ENCODE results near the gene UBE2U. TPM values are rescaled to one million over a fixed set of nuclear protein-coding genes. Genes with fewer than 3 reads are reported as not detected.

Gene UBE2U
- total RNA-seq, 4 donors from 2014 or later: not detected

DNA sequence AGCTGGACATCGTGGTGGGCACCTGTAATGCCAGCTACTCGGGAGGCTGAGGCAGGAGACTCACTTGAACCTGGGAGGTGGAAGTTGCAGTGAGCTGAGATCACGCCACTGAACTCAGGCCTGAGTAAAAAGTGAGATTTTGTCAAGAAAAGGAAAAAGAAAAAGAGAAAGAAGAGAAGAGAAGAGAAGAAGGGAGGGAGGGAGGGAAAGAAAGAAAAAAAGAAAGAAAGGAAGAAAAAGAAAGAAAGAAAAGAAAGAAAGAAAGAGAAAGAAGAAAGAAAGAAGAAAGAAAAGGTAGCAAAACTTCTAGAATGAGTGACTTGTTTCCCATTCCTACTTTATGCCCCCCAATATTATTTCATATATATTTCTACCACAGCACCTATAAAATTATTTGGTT lies 98.8 kb downstream of the UBE2U start:
- TF ChIP-seq CTCF (IDR thresholded peaks at IDR 0.05): no peak
- ATAC-seq (ENCODE audit: low FRiP score): no peak
- DNase-seq (ENCODE audit: low spot score): no peak

DNA sequence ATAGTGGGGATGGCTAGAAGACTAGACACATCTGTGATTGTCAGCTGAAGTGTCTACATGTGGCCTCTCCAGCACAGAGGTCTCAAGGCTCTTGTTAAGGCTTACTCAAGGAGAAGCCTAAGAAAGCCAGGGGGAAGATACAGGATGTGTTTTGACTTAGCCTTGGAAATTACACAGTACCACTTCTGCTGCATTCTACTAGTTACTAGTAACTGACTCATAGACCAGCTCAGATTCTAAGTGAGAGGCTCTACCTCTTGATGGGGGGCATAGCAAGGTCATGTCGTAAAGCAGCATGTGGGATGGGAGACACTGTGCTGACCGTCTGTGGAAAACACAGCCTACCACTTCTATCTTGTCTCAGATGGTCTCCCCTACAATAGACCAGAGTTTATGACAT lies 99.5 kb downstream of the UBE2U start:
- no peak for DNase-seq (ENCODE audit: low spot score)
- TF ChIP-seq CTCF (IDR thresholded peaks at IDR 0.05): no peak
- no peak for ATAC-seq (ENCODE audit: low FRiP score)

DNA sequence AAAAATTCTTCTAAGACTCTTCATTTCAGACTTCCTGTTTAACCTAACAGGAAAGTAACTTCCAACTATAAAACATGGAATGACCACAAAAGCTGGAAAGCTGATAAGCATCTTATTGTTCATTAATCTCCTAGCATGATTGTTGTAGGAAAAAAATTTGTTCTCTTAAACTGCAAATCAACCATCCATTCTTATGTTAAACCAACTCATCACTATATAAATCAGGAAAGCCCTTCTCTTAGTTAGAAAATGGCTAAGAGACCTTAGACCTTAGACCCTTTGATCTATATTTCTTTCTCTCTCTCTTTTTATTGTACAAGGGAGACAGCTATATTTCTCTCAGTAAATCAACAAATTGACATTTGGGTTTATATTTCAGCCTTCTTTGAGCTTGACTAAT lies 101.4 kb downstream of the UBE2U start:
- no peak for TF ChIP-seq CTCF (IDR thresholded peaks at IDR 0.05)
- no peak for ATAC-seq (ENCODE audit: low FRiP score)
- no peak for DNase-seq (ENCODE audit: low spot score)

DNA sequence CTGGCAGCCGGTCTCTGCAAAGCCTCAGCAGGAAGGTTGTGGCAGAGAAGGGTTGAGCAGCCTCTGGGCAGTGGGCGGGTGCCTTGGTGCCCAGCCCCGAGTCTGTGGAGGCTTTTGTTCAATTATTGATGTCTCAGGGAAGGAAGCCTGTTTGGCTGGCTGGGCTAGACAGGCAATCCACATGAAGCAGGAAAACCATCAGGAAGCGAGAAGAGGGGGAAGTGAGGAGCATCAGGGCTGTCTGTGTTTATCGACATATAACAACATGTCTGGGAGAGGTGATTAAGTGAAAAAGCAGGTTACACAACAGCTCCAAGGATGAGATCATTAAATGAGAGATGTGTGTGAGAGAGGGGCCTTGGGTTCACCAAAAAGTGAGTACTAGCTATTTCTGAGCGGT lies 105.4 kb downstream of the UBE2U start:
- DNase-seq (ENCODE audit: low spot score) (no peak), ATAC-seq (ENCODE audit: low FRiP score) (no peak)
- TF ChIP-seq CTCF (IDR thresholded peaks at IDR 0.05): no peak

- TF ChIP-seq CTCF (IDR thresholded peaks at IDR 0.05): no peak
- ATAC-seq (ENCODE audit: low FRiP score): no peak
- DNase-seq (ENCODE audit: low spot score): no peak
These were observed 106.0 kb downstream of the UBE2U start for GRCh38 chr1:64309431-64309831.

GRCh38 chr1:64310760-64311159 lies 107.3 kb downstream of the UBE2U start:
- TF ChIP-seq CTCF (IDR thresholded peaks at IDR 0.05): no peak
- DNase-seq (ENCODE audit: low spot score) (no peak), ATAC-seq (ENCODE audit: low FRiP score) (no peak)

GRCh38 chr1:64312431-64312830 lies 109.0 kb downstream of the UBE2U start:
- DNase-seq (ENCODE audit: low spot score) (no peak), ATAC-seq (ENCODE audit: low FRiP score) (no peak)
- TF ChIP-seq CTCF (IDR thresholded peaks at IDR 0.05): no peak
